ENCODE measurements around the gene QSOX1. TPM values are rescaled to one million over a fixed set of nuclear protein-coding genes. Genes with fewer than 3 reads are reported as not detected.
"Not testable (repeated sequence)": the region's sequence is repeated elsewhere in the genome, so short reads cannot be mapped to it uniquely, and the experiment has no call there.

QSOX1 gene
- total and polyA plus RNA-seq, 8 donors, result 67.5 to 143 (median 112) TPM

DNA sequence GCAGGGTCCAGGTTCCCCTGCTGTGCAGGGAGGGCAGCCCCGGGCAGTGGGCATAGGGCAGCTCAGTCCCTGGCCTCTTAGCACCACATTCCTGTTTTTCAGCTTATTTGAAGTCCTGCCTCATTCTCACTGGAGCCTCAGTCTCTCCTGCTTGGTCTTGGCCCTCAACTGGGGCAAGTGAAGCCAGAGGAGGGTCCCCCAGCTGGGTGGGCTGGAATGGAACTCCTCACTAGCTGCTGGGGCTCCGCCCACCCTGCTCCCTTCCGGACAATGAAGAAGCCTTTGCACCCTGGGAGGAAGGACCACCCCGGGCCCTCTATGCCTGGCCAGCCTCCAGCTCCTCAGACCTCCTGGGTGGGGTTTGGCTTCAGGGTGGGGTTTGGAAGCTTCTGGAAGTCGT lies 42.6 kb downstream of the QSOX1 start:
- ATAC-seq (no peak), FAIRE-seq (no peak), DNase-seq (no peak)
- no peaks in the 10 kb centered on the region for H3K27me3 ChIP-seq
- H3K4me1 ChIP-seq, result no peaks in the 10 kb centered on the region
- H3K27ac ChIP-seq, result no peak overlapping the region
- intact Hi-C loops (cut with DNase I), result loop anchor here in 1 of 3 donors (10.0 kb wide), 1 partner anchor 278 kb away; no protein-coding TSS in a partner anchor
- no peak overlapping the region for H3K4me3 ChIP-seq
- no peaks in the 10 kb centered on the region for H3K9me3 ChIP-seq
- 81 to 85% methylated on average over 5 of the region's 5 CpGs for WGBS, 2 donors
- H3K36me3 ChIP-seq, result peaks cover 0 to 43% (median 8%) of the 10 kb centered on the region in 3 donors
- TF ChIP-seq, protein P1, sequence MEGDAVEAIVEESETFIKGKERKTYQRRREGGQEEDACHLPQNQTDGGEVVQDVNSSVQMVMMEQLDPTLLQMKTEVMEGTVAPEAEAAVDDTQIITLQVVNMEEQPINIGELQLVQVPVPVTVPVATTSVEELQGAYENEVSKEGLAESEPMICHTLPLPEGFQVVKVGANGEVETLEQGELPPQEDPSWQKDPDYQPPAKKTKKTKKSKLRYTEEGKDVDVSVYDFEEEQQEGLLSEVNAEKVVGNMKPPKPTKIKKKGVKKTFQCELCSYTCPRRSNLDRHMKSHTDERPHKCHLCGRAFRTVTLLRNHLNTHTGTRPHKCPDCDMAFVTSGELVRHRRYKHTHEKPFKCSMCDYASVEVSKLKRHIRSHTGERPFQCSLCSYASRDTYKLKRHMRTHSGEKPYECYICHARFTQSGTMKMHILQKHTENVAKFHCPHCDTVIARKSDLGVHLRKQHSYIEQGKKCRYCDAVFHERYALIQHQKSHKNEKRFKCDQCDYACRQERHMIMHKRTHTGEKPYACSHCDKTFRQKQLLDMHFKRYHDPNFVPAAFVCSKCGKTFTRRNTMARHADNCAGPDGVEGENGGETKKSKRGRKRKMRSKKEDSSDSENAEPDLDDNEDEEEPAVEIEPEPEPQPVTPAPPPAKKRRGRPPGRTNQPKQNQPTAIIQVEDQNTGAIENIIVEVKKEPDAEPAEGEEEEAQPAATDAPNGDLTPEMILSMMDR (IDR thresholded peaks at IDR 0.05), result no peak

DNA sequence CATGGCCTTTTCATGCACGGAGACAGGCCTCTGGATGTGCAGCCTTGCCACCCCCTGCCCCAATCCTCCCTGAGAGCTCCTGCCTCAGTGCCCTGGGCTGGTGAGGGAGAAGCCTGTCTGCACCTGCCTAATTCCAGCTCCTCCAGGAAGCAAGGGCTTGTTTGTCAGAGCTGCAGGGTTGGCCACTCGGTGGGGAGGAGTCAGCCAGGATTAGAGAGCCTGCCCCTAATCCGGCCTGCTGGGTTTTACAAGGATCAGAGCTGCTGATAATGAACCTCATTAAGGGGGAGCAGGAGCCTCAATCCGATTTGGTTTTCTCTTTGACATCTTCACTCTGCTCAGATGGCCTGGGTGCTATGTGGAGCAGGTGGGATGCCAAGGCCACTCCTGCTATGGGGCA lies 43.5 kb downstream of the QSOX1 start:
- no peak overlapping the region for H3K27ac ChIP-seq
- FAIRE-seq (no peak), ATAC-seq (peak in 1 of 4 donors; percentile 6), DNase-seq (no peak)
- no peaks in the 10 kb centered on the region for H3K9me3 ChIP-seq
- TF ChIP-seq, protein P1 (IDR thresholded peaks at IDR 0.05), result no peak
- H3K36me3 ChIP-seq, result peaks cover 0 to 43% (median 8%) of the 10 kb centered on the region in 3 donors
- H3K27me3 ChIP-seq, result no peaks in the 10 kb centered on the region
- intact Hi-C loops (cut with DNase I), result loop anchor here in 1 of 3 donors (10.0 kb wide), 1 partner anchor 277 kb away; no protein-coding TSS in a partner anchor
- H3K4me3 ChIP-seq, result no peak overlapping the region
- no peaks in the 10 kb centered on the region for H3K4me1 ChIP-seq
- 82 to 88% methylated on average over 4 of the region's 4 CpGs for WGBS, 2 donors

DNA sequence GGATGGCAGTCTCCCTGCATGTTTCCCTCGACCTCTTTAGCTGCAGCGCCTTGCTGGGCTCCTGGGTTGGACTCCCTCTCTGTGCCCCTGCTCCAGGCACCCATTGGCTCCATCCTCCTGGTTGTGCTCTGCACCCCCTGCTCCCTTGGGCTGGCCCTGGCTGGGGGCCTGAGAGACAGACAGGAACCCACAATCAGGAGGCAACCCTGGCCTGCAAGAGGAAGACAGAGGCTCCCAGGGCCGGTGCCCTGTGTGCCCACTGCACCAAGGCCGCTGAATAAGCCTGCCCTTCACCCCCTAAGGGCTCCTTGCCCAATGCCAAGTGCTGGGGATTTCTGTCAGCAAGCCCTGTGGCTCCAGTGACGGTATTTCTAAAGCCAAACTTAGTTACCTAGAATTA lies 43.9 kb downstream of the QSOX1 start:
- H3K36me3 ChIP-seq, result peaks cover 0 to 43% (median 8%) of the 10 kb centered on the region in 3 donors
- no peak overlapping the region for H3K4me3 ChIP-seq
- H3K4me1 ChIP-seq, result no peaks in the 10 kb centered on the region
- no peak overlapping the region for H3K27ac ChIP-seq
- 87 to 95% methylated on average over 5 of the region's 5 CpGs for WGBS, 2 donors
- H3K27me3 ChIP-seq, result no peaks in the 10 kb centered on the region
- TF ChIP-seq, protein P1 (IDR thresholded peaks at IDR 0.05), result no peak
- intact Hi-C loops (cut with DNase I), result loop anchor here in 1 of 3 donors (10.0 kb wide), 1 partner anchor 276 kb away; no protein-coding TSS in a partner anchor
- ATAC-seq (no peak), FAIRE-seq (no peak), DNase-seq (no peak)
- no peaks in the 10 kb centered on the region for H3K9me3 ChIP-seq

DNA sequence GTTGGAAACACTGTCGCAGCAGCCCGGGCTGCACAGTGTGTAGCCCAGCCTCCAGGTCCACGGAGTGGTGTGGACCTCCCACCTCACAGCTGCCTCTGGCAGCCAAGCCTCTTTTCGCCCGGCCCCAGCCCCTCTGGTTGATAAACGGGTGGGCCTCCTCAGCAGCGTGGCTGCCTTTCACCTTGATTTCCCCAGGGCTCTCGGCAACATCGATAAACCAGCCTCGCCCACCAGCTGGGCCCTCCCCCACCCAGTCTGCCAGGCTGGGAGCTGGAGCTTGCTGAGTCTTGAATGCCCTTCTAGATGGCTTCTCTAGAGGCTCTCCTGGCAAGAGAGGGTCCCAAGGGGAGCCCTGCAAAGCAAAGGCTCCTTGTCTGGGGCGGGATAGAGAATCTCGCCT lies 44.3 kb downstream of the QSOX1 start:
- Histone ChIP-seq H3K4me3 (no peak overlapping the region), H3K27me3 (no peaks in the 10 kb centered on the region), H3K27ac (no peak overlapping the region), H3K4me1 (no peaks in the 10 kb centered on the region), H3K9me3 (no peaks in the 10 kb centered on the region), H3K36me3 (peaks cover 0 to 39% (median 8%) of the 10 kb centered on the region in 3 donors)
- DNase-seq (no peak), ATAC-seq (no peak), FAIRE-seq (no peak)
- TF ChIP-seq, protein P1 (IDR thresholded peaks at IDR 0.05), result no peak
- WGBS, 2 donors, result 94 to 96% methylated on average over 12 of the region's 12 CpGs
- intact Hi-C loops (cut with DNase I), result loop anchor here in 1 of 3 donors (10.0 kb wide), 1 partner anchor 276 kb away; no protein-coding TSS in a partner anchor

DNA sequence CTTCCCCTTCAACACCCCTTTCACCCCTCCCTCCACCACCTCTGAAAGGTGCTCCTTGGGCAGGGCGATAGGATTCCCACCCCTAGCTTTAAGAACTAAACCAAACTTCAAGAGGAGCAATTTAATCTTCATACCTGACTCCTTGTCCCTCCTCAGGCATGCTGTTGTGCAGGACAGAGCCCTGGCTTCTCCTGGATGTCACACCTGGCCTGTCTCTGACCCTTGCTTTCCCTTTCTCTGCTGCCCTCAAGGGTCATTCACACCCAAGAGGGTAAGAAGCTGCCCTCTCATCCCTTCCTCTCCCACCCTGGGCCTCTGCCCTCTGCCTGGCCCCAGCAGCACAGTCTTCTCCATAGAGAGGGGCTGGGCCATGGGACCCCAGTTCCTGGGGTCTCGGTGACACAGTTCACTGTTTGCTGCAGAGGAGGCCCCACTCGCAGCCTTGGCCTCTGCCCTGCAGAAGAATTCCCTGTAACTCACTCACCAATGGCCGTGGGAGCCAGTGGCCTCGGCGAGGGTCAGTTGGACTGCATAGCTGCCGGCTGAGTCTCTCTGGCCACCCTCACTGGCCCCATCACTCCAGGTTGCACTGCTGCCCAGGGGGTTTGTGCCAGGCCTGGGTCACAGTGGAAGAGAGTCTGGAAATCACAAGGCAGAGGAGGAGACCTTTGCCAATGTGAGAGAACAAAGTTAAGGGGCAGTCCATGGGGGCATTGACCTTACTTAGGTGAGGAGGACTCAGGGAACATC lies 47.0 kb downstream of the QSOX1 start:
- H3K36me3 ChIP-seq, result peaks cover 0 to 21% (median 1%) of the 10 kb centered on the region in 3 donors
- WGBS, 2 donors, result 95 to 99% methylated on average over 7 of the region's 7 CpGs

DNA sequence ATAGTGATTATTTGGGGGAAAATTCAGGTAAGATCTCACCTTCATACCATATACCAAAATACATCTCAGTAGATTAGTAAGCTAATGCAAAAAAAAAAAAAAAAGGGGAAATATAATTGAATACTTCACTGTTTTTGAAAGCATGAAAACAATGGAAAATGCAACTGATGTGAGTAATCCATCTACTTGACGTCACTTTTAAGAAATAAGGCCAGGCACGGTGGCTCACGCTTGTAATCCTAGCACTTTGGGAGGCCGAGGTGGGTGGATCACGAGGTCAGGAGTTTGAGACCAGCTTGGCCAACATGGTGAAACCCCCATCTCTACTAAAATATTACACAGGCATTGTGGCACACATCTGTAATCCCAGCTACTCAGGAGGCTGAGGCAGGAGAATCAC lies 47.9 kb downstream of the QSOX1 start:
- FAIRE-seq; H3K27ac ChIP-seq; DNase-seq; ATAC-seq; H3K4me3 ChIP-seq; H3K9me3 ChIP-seq; intact Hi-C loops (cut with DNase I); H3K27me3 ChIP-seq; H3K4me1 ChIP-seq: not testable (repeated sequence)
- WGBS, 2 donors, result 93 to 95% methylated on average over 5 of the region's 5 CpGs
- peaks cover 0 to 11% (median 0%) of the 10 kb centered on the region in 3 donors for H3K36me3 ChIP-seq

More for the DNA sequence above, 47.0 kb downstream of the QSOX1 start:
- DNase-seq, result no peak
- no peak overlapping the region for H3K27ac ChIP-seq
- H3K27me3 ChIP-seq, result no peaks in the 10 kb centered on the region
- H3K4me1 ChIP-seq, result no peaks in the 10 kb centered on the region
- intact Hi-C loops (cut with DNase I), result no loop called here
- H3K9me3 ChIP-seq, result no peaks in the 10 kb centered on the region
- no peak for FAIRE-seq
- H3K4me3 ChIP-seq, result no peak overlapping the region
- peak in 1 of 4 donors; percentile 11 for ATAC-seq
- TF ChIP-seq, protein P1 (IDR thresholded peaks at IDR 0.05), result no peak

Measured in pancreas (tissue), 10 donors.